ENCODE data around the gene INSC.

Gene INSC

DNA sequence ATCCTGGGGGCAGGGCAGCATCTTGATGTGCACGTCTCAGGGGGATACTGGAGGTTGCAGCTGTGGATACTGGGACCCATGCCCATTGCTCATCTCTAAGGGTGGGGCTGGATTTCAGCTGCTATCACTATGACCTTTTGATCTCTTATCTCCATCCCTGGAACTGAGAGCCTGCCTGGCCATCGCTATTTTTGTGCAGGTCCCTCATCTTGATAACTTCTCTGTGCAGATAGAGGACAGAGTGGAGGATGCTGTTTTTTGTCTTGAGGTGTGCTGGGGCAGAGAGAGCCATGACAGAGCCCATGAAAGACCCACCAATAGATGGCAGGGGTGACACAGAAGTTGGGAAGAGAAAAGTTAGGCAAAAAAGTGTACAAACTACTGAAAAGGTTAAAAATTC is 5.1 kb upstream of the INSC start:
- DNase-seq, result no peak

- no peak for DNase-seq
Observed at GRCh38 chr11:15111215-15111614, 3.5 kb upstream of the INSC start.

DNA sequence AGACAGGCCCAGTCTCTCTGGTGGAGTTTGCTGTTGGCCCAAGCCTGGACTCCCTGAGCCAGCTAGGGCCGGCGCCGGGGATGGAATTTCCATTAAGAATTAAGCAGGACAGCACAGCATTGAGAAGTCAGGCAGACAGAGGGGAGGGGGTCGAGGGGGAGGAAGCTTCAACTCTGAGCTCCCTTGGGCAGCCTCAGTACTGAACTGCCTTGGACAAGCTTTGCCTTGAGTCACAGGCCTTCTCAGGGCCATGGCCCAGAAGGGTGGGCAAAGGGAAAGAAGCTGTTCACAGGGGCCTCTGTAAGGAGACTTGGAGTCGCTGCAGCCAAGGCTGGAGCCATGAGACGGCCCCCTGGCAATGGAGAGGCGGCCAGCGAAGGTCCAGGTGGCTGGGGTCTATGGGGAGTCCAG is 2.6 kb upstream of the INSC start:
- DNase-seq, result no peak

- peak; percentile 5 for DNase-seq
Observed at GRCh38 chr11:15113381-15113780, 1.3 kb upstream of the INSC start.

DNA sequence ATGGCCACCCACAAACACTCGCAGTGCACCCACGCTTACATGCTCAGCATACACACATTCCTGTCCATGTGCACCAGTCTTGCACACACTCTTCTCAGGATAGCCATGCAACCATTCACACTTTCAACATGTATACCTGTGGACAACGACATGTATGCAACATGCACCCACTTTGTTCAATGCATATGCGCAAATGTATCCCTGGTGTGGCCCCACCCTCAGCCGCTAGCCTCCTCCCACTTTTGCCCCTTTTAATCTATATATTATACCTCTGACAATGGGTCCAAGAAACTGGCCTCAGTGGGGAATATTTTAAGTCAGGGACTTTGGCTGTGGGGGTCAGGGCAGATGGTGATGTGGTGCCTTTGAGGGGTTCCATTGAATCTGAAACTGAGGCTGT is 963 bp downstream of the INSC start:
- DNase-seq, result no peak

- DNase-seq, result no peak
Observed at GRCh38 chr11:15117751-15118150, 3.0 kb downstream of the INSC start.

GRCh38 chr11:15118431-15118830 is 3.7 kb downstream of the INSC start:
- no peak for DNase-seq

DNA sequence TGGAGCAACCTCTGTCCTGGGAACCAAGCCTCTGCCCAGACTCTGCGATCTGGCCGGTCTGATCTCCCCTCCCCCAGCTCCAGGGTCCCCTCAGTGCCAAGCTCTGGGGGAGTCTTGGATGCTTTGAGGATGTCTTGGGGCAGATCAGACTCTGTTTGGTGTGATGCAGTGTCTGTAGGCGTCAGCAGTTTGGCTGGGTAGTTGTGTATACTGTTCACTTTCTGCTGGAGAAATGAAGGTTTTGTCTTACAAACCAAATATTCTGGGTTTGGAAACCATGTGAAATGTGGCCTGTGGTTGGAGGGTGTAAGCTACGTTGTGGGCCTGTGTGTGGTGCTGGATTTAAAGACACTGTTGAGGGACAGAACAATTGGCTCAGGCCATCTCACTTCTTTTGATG is 4.6 kb downstream of the INSC start:
- no peak for DNase-seq

DNA sequence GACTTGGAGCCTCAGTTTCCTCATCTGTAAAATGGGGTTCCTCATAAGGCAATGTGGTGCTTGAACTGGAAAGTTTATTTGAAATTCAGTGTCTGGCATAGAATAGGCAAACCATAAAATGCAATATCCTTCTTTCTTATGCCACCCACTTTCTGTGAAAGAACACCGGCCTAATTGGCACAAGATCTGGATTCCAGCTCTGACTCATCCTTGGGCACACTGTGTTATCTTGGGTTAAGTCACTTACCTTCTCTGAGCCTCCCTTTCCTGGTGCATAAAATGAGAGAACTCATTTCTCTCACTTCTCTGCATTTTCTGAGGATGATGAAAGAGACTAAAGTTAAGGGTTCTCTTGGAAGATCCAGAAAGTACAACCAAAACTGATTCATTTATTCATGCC is 5.1 kb downstream of the INSC start:
- no peak for DNase-seq

DNA sequence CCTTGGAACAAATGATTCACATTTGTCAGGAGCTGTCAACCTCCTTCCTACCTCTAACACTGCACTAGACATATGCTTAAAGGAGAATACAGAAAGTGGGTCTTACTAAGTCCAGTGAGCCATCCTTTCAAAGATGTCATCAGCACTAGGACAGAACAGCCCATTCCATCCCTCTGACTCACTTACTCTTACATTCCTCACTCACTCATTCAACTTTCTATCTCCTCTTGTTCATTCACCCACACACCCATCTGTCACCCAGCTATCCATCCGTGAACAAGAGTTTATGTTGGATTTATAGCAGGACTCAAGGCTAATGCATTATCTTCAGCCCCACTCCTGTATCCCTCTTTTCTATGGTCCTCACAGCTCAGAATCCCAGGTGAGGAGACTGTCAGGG is 9.1 kb downstream of the INSC start:
- no peak for DNase-seq

GRCh38 chr11:15124528-15124927 is 9.8 kb downstream of the INSC start:
- no peak for DNase-seq

DNA sequence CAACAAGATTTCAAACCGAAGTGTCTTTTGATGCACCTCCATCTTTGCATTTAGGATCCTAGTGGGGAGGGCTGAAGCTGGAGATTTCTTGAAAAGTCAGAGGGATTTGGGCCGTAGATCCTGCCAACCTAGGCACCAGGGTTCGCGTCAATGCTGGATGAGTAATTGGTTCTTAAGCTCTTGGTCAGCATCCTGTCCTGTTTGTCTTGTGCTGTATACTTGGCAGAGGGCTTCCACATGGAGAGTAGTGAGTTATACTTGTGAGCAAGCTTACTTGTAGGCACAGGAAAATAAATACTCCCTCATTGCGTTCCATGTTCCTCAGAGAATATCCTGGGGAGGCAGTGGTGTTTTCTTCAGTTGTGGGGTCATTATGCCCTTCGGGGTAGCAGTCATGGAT is 12.6 kb downstream of the INSC start:
- DNase-seq, result no peak

GRCh38 chr11:15128621-15129020 is 13.9 kb downstream of the INSC start:
- no peak for DNase-seq

DNA sequence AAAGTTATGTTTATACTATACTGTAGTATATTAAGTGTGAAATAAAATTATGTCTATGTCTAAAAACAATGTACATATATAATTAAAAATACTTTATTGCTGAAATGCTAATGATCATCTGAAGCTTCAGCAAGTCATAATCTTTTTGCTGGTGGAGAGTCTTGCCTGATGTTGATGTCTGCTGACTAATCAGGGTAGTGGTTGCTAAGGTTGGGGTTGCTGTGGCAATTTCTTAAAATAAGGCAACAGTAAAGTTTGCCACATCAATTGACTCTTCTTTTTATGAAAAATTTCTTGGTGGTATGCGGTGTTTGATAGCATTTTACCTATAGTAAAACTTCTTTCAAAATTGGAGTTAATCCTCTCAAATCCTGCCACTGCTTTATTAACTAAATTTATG is 21.4 kb downstream of the INSC start:
- DNase-seq, result no peak

GRCh38 chr11:15139096-15139770 is 24.5 kb downstream of the INSC start:
- no peak for DNase-seq

DNA sequence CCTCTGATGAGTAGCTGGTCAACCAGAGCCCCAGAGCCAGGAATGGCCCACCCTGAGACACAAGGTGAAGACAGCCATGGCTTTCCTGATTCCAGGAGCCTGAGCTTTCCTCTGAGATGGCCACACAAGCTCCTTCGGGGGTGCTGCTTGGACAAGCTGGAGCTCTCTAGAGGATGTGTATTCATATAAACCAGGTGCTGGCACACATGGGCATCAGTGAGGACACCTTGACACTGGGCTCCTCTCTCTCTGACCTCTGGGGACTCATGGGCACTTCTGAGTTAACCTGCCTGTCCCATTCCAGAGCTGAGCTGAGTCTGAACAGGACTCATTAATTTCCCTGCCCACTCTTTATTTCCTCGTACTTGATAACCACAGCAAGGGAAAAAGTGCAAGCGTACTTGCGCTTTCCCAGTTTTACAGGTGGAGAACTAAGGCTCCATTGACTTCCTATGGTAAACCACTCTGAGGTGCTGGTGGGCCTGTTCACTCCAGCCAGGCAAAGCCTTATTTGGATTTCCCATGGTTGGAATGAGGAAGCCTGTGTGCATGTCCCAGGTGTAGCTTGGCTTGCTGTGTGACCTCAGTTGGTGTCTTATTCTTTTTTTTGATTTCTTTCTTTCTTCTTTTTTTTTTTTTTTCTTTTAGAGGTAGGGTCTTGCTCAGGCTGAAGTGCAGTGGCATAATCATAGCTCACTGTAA is 25.4 kb downstream of the INSC start:
- DNase-seq, result no peak

DNA sequence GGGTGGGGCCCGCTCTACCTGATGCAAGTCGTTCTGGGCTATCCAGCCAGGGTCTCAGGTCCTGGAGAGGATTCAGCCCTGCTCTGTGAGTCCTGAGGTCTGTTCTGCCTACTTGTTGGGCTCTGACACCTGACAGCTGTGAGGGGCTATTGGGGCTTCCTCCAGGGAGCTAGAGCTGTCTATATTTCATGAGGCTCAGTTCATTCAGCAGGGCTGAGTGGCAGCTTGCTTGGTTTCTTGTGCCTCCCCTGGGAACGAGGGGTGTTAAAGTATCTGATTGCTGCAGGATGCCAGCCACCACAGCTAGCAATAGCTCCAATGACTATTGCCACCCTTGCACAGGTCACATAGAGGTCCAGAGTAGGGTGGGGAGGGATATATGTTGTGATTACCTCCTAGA is 26.7 kb downstream of the INSC start:
- DNase-seq, result no peak

DNA sequence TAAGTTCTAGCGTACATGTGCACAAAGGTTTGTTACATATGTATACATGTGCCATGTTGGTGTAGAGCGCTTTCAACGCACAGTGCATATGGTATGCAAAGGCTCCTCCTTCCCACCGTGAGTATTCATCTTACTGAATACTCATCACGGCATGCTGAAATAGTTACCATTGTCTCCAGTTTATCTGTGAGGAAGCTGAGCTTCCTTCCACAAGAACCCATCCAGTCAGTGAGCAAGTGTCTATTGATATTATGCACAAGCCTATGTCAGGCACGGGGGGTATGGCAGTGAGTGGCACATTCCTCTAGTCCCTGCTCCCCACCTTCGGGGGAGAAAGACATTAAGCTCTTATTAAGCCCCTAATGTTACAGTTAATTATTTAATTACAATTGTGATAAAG is 28.1 kb downstream of the INSC start:
- DNase-seq, result no peak

- DNase-seq, result no peak
Observed at GRCh38 chr11:15143855-15144254, 29.1 kb downstream of the INSC start.

DNA sequence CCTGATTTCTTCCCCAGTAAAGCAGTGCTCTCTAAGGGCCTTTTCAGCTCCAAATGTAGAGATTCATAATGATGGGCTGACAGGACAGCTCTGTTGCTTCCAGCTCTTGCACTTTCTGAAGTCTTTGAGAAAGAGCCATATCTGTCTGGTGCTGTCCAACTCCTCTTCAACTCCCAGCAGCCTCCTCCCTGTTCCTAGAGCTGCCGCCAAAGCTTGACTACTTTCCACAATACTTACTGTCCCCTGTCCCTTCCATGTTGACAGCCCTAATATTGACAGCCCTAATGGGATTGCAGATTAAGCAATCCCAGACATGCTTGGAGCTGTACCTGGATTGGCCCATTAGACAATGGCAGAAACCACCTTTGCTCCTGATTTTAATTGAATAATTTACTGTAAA is 29.6 kb downstream of the INSC start:
- DNase-seq, result no peak

DNA sequence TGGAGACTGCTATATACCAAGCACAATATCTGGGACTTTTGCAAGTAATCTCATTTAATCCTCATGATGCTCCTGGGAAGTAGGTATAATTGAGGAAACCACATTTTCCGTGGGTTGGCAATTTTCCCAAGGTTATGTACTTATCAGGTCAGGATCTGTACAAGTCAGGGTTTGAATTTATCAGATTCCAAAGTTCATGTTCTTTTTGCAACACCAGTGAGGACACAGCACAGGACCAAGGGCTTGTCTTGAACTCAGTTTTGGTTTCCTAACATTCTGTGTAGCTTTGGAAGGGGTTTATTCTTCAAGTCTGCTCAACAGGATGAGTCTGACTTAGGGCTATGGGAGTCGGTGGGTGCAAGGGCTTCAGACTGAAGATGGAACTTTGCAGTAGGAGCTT is 30.4 kb downstream of the INSC start:
- DNase-seq, result no peak

DNA sequence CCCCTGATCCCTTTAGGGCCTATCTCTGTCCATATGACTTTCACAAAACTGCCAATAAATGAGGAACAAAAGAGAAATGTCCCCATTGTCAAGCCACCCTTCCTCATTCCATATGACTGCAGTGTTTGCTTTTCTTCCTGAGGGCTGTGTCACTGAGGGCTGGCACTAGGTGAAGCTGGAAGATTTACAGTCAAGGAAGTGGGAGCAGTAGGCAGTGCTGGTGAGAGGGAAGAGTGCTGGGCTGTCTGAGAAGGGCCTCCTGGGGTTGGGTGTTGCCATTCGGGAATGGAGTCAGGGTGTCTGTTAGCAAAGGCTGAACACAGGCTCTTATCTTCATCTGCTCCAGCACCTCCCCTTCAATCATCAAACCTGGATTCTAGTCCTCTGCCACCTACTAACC is 30.9 kb downstream of the INSC start:
- no peak for DNase-seq

DNA sequence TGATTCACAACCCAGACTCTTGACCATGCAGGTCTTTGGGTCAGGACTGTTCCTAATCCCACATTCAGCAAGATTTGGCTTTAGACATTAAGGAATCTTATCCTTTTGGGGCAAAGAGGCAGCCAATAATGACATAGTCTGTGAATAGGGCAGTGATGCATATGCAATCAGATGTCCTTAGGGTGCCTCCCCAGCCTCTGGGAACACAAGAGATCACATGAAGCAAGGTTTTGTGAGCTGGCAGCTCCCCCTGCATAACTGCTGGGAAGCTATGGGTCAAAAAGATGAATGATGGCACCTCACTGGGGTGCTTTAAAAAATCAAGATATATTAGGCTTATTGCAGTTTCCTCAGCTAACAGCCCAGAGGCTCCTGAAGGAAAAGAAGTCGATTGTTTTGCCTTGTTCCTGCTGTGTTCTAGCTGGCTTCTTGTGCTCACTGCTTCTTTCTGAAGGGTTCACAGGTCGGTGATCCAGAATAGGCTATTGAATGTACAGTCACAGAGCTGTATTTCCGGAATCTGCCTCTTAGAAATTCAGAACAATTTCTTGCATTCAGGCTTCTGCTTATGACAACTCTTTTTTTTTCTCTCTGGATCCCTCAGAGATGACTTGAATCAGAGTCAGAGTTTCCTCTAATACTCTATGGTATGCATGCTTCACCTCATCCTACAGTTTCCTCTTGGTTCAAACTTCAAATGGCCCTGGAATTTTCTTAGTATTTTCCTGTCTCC is 31.7 kb downstream of the INSC start:
- no peak for DNase-seq

- DNase-seq, result no peak
Observed at GRCh38 chr11:15148169-15148568, 33.4 kb downstream of the INSC start.

All from CD4-positive, alpha-beta T cell treated with Interleukin-10 for 1 hour (primary cell).